ENCODE results near the gene C2CD5.

The C2CD5 gene

GRCh38 chr12:22409377-22410164, 134.8 kb downstream of the C2CD5 start:
- no peak for DNase-seq

DNA sequence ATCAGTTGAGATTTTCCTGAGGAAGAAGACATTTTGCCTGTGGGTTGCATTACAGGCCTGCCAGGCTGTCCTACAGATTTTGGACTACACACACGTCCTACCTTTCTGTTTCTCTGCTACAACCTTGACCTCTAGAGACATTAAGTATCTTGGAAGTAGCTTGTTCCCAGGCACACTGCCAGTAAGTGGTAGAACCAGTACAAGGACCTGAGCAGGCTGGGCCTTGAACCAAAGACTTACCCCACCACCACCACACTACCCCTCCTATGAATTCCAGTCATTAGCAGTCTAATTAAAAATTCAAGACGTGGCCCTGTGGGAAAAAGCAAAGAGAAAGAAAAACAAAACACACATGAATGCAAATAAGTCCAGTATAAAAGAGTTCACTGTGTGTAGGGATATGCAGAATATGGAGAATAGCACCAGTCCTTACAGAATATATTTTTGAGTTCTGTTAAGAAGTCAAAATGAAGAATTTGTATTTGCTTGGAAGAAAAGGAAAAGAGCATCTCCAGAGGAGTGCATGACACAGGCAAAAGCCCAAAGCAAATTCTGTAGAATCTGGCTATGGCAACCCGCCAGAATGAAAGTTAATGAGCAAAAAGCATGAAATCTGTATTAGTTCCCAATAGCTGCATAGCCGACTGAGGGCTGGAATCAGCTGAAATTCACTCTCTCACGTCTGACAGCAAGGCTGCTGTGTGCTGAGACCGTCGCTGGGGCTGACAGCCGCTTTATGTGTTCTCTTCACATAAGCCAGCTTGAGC, 135.5 kb downstream of the C2CD5 start:
- DNase-seq, result no peak

DNA sequence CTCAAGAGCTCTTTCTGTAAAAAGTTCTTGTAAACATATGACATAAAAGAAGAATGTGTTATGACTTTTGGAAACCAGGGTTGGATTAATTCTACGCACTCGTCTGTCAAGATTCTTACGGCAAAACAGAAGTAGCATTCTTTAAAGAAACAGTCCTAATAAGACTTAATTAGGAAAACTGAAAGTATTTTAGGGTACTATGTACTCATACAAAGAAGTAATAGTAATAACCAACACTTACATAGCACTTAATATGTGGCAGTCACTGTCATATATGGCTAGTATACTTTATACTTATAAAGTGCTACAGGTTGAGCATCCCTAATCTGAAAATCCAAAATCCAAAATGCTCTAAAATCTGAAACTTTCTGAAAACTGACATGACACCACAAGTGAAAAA, 136.9 kb downstream of the C2CD5 start:
- DNase-seq, result no peak

- no peak for DNase-seq
Observed at GRCh38 chr12:22406627-22407026, 137.7 kb downstream of the C2CD5 start.

GRCh38 chr12:22399464-22400180, 144.7 kb downstream of the C2CD5 start:
- DNase-seq, result no peak

All from NCI-H1436 treated with DMSO at 0.1 percent for 48 hours (cell line).